Mucosa of rectum (tissue), 2 donors: ENCODE measurements around the gene DDIAS.
"Not testable (repeated sequence)": the region's sequence is repeated elsewhere in the genome, so short reads cannot be mapped to it uniquely, and the experiment has no call there.

Experiments used
- H3K27ac ChIP-seq, 2 donors: one replicate each; pipeline ENCODE4 v1.7.0; 2013; ENCODE audit warnings: inconsistent platforms in 2 of 2, low read depth in 2 of 2, low read length in 2 of 2
- H3K27me3 ChIP-seq, 2 donors: one replicate each; pipeline ENCODE4 v1.7.0; 2013; ENCODE audit warnings: low read length in 2 of 2; ENCODE audit not compliant: control insufficient read depth in 2 of 2, insufficient read depth in 2 of 2
- H3K36me3 ChIP-seq, 2 donors: one replicate each; pipeline ENCODE4 v1.7.0; 2013; ENCODE audit warnings: low read length in 2 of 2; ENCODE audit not compliant: control insufficient read depth in 2 of 2, insufficient read depth in 2 of 2
- H3K4me1 ChIP-seq, 2 donors: one replicate each; pipeline ENCODE4 v1.7.0; 2013; ENCODE audit warnings: low read length in 2 of 2, mild to moderate bottlenecking in 1 of 2; ENCODE audit not compliant: control insufficient read depth in 2 of 2, insufficient read depth in 2 of 2
- H3K4me3 ChIP-seq, 2 donors: one replicate each; pipeline ENCODE4 v1.7.0; 2013; ENCODE audit warnings: low read length in 2 of 2
- H3K9ac ChIP-seq, 2 donors: one replicate each; pipeline ENCODE4 v1.7.0; 2013; ENCODE audit warnings: low read length in 2 of 2, low read depth in 1 of 2, mild to moderate bottlenecking in 1 of 2
- H3K9me3 ChIP-seq, 2 donors: one replicate each; pipeline ENCODE4 v1.7.0; 2013; ENCODE audit warnings: low read length in 2 of 2; ENCODE audit not compliant: control insufficient read depth in 2 of 2
- donor health status: healthy.
- donor health status: Normal muscosa, but diverticular disease.

DDIAS gene

DNA sequence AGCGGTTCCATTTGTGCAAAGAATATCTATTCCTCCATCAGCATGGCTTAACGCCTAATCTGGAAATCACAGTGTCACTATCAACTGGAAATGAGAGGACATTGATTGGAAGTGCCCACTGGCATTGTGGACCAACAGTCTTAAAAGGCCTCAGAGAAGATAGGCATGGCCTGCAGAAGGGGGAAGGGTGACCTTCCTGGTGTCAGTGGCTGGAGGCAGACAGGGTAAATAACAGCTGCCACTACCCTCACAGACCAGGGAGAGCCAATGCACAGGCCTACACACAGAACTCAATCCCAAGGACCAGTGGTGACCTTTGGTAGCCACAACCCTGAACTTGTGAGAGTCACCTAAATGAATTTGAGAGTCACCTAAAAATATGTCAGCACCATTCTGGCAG lies 36.0 kb downstream of the DDIAS start:
- H3K4me3 ChIP-seq, result no peak overlapping the region
- H3K9ac ChIP-seq, result no peak overlapping the region
- H3K27ac ChIP-seq, result no peak overlapping the region
- H3K9me3 ChIP-seq, result no peaks in the 10 kb centered on the region
- H3K27me3 ChIP-seq, result no peaks in the 10 kb centered on the region
- H3K4me1 ChIP-seq, result no peaks in the 10 kb centered on the region
- H3K36me3 ChIP-seq, result no peaks in the 10 kb centered on the region

- no peaks in the 10 kb centered on the region for H3K4me1 ChIP-seq
- no peak overlapping the region for H3K27ac ChIP-seq
- H3K27me3 ChIP-seq, result no peaks in the 10 kb centered on the region
- H3K9ac ChIP-seq, result no peak overlapping the region
- H3K36me3 ChIP-seq, result no peaks in the 10 kb centered on the region
- no peaks in the 10 kb centered on the region for H3K9me3 ChIP-seq
- H3K4me3 ChIP-seq, result no peak overlapping the region
Observed at GRCh38 chr11:82939456-82939855, 37.9 kb downstream of the DDIAS start.

DNA sequence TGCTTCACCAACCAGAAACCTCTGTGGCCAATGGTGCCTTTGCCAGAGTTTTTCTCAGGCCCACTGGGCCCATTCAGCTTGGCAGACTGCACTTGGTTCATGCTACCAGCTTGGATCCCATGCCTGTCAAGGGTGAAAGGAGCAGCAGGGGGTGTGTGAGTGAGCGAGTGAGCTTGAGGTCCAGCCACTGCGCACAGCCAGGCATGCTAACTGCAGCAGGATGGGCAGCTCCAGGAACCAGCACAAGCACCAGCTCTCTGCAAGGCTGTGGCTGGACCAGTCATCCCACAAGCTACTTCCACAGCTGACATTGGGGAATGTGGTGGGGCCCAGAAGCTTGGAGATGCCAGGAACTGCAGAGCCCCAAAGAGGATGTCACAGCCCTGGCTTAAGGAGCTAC lies 40.8 kb downstream of the DDIAS start:
- Histone ChIP-seq H3K9me3 (no peaks in the 10 kb centered on the region), H3K9ac (no peak overlapping the region), H3K27me3 (no peaks in the 10 kb centered on the region), H3K27ac (no peak overlapping the region), H3K4me1 (no peaks in the 10 kb centered on the region), H3K4me3 (no peak overlapping the region), H3K36me3 (no peaks in the 10 kb centered on the region)

- H3K36me3 ChIP-seq, H3K4me1 ChIP-seq, H3K27me3 ChIP-seq, H3K27ac ChIP-seq, H3K9ac ChIP-seq, H3K4me3 ChIP-seq, H3K9me3 ChIP-seq: not testable (repeated sequence)
Observed at GRCh38 chr11:82943430-82943829, 41.9 kb downstream of the DDIAS start.

- H3K27ac ChIP-seq, result no peak overlapping the region
- no peaks in the 10 kb centered on the region for H3K36me3 ChIP-seq
- no peak overlapping the region for H3K9ac ChIP-seq
- no peaks in the 10 kb centered on the region for H3K9me3 ChIP-seq
- no peaks in the 10 kb centered on the region for H3K4me1 ChIP-seq
- H3K4me3 ChIP-seq, result no peak overlapping the region
- H3K27me3 ChIP-seq, result no peaks in the 10 kb centered on the region
Observed at GRCh38 chr11:82944198-82944597, 42.7 kb downstream of the DDIAS start.

- H3K4me3 ChIP-seq, H3K4me1 ChIP-seq, H3K36me3 ChIP-seq, H3K9me3 ChIP-seq, H3K27ac ChIP-seq, H3K9ac ChIP-seq, H3K27me3 ChIP-seq: not testable (repeated sequence)
Observed at GRCh38 chr11:82945041-82945440, 43.5 kb downstream of the DDIAS start.

DNA sequence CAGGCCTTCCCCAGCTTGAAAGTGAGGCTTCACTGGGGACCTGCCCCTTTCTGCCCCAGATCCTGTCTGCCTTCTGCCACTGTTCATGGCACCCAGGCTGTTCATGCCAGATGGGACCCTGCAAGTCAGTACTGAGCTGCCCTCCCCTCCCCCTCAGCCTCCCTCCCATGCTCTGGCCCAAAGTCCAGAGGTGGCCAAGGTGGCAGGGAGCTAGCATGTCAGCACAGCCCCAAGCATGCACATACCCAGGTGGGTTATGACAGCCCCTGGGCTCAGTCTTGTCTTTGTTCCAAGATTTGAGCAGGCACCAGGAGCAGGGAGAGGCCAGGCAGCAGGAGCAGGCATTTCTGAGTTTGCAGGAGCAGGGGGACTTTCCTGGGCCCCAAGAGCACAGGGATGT lies 44.1 kb downstream of the DDIAS start:
- Histone ChIP-seq H3K9ac (no peak overlapping the region), H3K36me3 (no peaks in the 10 kb centered on the region), H3K4me1 (no peaks in the 10 kb centered on the region), H3K4me3 (no peak overlapping the region), H3K27ac (no peak overlapping the region), H3K27me3 (no peaks in the 10 kb centered on the region), H3K9me3 (no peaks in the 10 kb centered on the region)

GRCh38 chr11:82949352-82949751 lies 47.8 kb downstream of the DDIAS start:
- Histone ChIP-seq H3K4me3 (no peak overlapping the region), H3K27me3 (no peaks in the 10 kb centered on the region), H3K27ac (no peak overlapping the region), H3K36me3 (no peaks in the 10 kb centered on the region), H3K9me3 (no peaks in the 10 kb centered on the region), H3K4me1 (no peaks in the 10 kb centered on the region), H3K9ac (no peak overlapping the region)

GRCh38 chr11:82950502-82950901 lies 49.0 kb downstream of the DDIAS start:
- not testable (repeated sequence) for H3K4me1 ChIP-seq, H3K27me3 ChIP-seq, H3K4me3 ChIP-seq, H3K36me3 ChIP-seq, H3K9me3 ChIP-seq, H3K9ac ChIP-seq, H3K27ac ChIP-seq

- H3K9ac ChIP-seq, H3K4me3 ChIP-seq, H3K4me1 ChIP-seq, H3K27me3 ChIP-seq, H3K36me3 ChIP-seq, H3K9me3 ChIP-seq, H3K27ac ChIP-seq: not testable (repeated sequence)
Observed at GRCh38 chr11:82955736-82956453, 54.4 kb downstream of the DDIAS start.
